Measurements from ENCODE around the gene MCM7.

DNA sequence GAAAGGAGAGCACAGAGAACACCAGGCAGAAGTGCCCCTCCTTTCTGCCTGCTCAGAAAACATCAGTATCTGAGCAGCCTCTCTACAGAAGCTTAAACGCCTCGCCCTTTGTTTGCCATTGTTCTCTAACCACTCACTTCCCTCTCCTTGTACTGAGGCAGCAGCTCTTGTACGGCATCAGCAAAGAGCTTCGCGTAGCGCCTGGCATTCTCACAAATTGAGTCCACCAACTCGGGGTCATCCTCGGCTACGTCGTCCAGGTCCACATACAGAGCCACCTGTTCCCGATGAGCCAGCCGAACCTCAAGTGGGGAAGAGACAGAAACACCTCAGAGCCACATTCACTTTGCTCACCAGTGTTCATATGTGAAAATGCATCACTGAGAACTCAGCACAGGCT, 1.7 kb downstream of the MCM7 start:
- TF ChIP-seq, protein P1, sequence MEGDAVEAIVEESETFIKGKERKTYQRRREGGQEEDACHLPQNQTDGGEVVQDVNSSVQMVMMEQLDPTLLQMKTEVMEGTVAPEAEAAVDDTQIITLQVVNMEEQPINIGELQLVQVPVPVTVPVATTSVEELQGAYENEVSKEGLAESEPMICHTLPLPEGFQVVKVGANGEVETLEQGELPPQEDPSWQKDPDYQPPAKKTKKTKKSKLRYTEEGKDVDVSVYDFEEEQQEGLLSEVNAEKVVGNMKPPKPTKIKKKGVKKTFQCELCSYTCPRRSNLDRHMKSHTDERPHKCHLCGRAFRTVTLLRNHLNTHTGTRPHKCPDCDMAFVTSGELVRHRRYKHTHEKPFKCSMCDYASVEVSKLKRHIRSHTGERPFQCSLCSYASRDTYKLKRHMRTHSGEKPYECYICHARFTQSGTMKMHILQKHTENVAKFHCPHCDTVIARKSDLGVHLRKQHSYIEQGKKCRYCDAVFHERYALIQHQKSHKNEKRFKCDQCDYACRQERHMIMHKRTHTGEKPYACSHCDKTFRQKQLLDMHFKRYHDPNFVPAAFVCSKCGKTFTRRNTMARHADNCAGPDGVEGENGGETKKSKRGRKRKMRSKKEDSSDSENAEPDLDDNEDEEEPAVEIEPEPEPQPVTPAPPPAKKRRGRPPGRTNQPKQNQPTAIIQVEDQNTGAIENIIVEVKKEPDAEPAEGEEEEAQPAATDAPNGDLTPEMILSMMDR (conservative IDR thresholded peaks at IDR 0.05): no peak
- no peak for TF ChIP-seq ZFX (IDR thresholded peaks at IDR 0.05)

Data from C4-2B (cell line).